Caco-2 (cell line): Measurements from ENCODE around the gene STK32B. TPM values are rescaled to one million over a fixed set of nuclear protein-coding genes. Genes with fewer than 3 reads are reported as not detected.

Experiments used
- BruUV-seq: library from RNA; stranded (reverse); fragments of 400-500 nt; replicated peaks from 2 replicates; lab custom pipeline; 2021; lab: Mats Ljungman, UMichigan
- CTCF ChIA-PET: fragments of 300-600 bp; sonication (Branson Sonifier 250); formaldehyde crosslinking; loops from one replicate; lab custom pipeline; 2022; ENCODE audit warnings: antibody characterized with exemption; lab: Charles Lee
- POLR2A ChIA-PET: fragments of 300-600 bp; sonication (Branson Sonifier 250); formaldehyde crosslinking; loops from one replicate; lab custom pipeline; 2022; ENCODE audit warnings: antibody characterized with exemption; lab: Charles Lee
- DNase-seq, 2 experiments: peaks; one replicate each; pipeline versions ENCODE4 v3.0.0 to v3.0.0-alpha.2; 2020 to 2022
- H3K27me3 ChIP-seq: replicated peaks from 2 replicates; pipeline ENCODE4 v1.6.0; 2011; ENCODE audit warnings: low read length; ENCODE audit not compliant: control insufficient read depth, insufficient read depth
- H3K36me3 ChIP-seq: 2 replicates; pipeline ENCODE4 v1.5.1; 2011; ENCODE audit warnings: low read length; ENCODE audit not compliant: control insufficient read depth, insufficient read depth
- H3K4me1 ChIP-seq: fragments of 250-450 bp; sonication (Bioruptor Pico); 2 replicates; pipeline ENCODE4 v1.5.1; 2020; ENCODE audit warnings: mild to moderate bottlenecking
- H3K4me3 ChIP-seq: 2 replicates; pipeline ENCODE4 v1.5.1; 2011; ENCODE audit warnings: low read depth, mild to moderate bottlenecking, control low read depth, low read length
- H3K9me3 ChIP-seq: fragments of 250-450 bp; sonication (Bioruptor Pico); 2 replicates; pipeline ENCODE4 v1.5.1; 2020; ENCODE audit warnings: mild to moderate bottlenecking, moderate library complexity
- H3K27ac Mint-ChIP-seq: one replicate; pipeline ENCODE4 v1.8.0; 2022; ENCODE audit warnings: mixed read lengths; ENCODE audit not compliant: unreplicated experiment
- H3K27me3 Mint-ChIP-seq: one replicate; pipeline ENCODE4 v1.8.0; 2022; ENCODE audit warnings: mixed read lengths; ENCODE audit not compliant: insufficient read depth, unreplicated experiment
- H3K36me3 Mint-ChIP-seq: one replicate; pipeline ENCODE4 v1.8.0; 2022; ENCODE audit warnings: mild to moderate bottlenecking, mixed read lengths; ENCODE audit not compliant: insufficient read depth, unreplicated experiment
- H3K4me1 Mint-ChIP-seq: one replicate; pipeline ENCODE4 v1.8.0; 2022; ENCODE audit warnings: low read depth, mixed read lengths; ENCODE audit not compliant: unreplicated experiment
- H3K4me3 Mint-ChIP-seq: one replicate; pipeline ENCODE4 v1.8.0; 2022; ENCODE audit warnings: mild to moderate bottlenecking, moderate library complexity, mixed read lengths; ENCODE audit not compliant: unreplicated experiment
- H3K9me3 Mint-ChIP-seq: one replicate; pipeline ENCODE4 v1.8.0; 2022; ENCODE audit warnings: mixed read lengths; ENCODE audit not compliant: unreplicated experiment
- CTCF ChIP-seq, 2 experiments: fragments of 200-600 bp in 1 of 2; IDR thresholded peaks; 1 replicate in 1 of 2; 2 replicates in 1 of 2; pipeline versions ENCODE4 v1.5.1 to v1.8.0; 2011 to 2022; ENCODE audit warnings: antibody characterized with exemption in 1 of 2, control low read depth in 1 of 2, inconsistent platforms in 1 of 2, low read depth in 1 of 2, low read length in 1 of 2, mild to moderate bottlenecking in 1 of 2, moderate library complexity in 1 of 2; ENCODE audit not compliant: insufficient read depth in 1 of 2, severe bottlenecking in 1 of 2, unreplicated experiment in 1 of 2
- intact Hi-C: fragments of 100-400 bp; cut with micrococcal nuclease; formaldehyde crosslinking; loops from one replicate; pipeline ENCODE4 v1.10.0; 2022; ENCODE audit not compliant: unreplicated experiment
- total RNA-seq: library from RNA; stranded (reverse); gene quantifications from 2 replicates; pipeline ENCODE4 v1.2.3, GENCODE V29; 2022

STK32B gene
- total RNA-seq, 1 experiment from 2014 or later, result 11.2 TPM

GRCh38 chr4:5118994-5119835 lies 67.9 kb downstream of the STK32B start:
- intact Hi-C loops, result no loop called here
- POLR2A ChIA-PET, result no interaction called here

GRCh38 chr4:5120067-5120466 lies 68.8 kb downstream of the STK32B start:
- H3K4me3 Mint-ChIP-seq, result no peak overlapping the region
- DNase-seq, result no peak
- no peak overlapping the region for H3K27ac Mint-ChIP-seq
- no peaks in the 10 kb centered on the region for H3K36me3 Mint-ChIP-seq
- Histone ChIP-seq H3K27me3 (no peaks in the 10 kb centered on the region), H3K9me3 (no peaks in the 10 kb centered on the region), H3K36me3 (no peaks in the 10 kb centered on the region), H3K4me1 (peaks cover 10% of the 10 kb centered on the region), H3K4me3 (no peak overlapping the region)
- no TSS peak for BruUV-seq
- CTCF ChIA-PET, result no interaction called here
- peaks cover 14% of the 10 kb centered on the region for H3K4me1 Mint-ChIP-seq
- POLR2A ChIA-PET, result no interaction called here
- H3K27me3 Mint-ChIP-seq, result no peaks in the 10 kb centered on the region
- intact Hi-C loops, result no loop called here
- H3K9me3 Mint-ChIP-seq, result no peaks in the 10 kb centered on the region
- TF ChIP-seq CTCF (IDR thresholded peaks at IDR 0.05; ENCODE audit: insufficient read depth in 1 of 2, low read depth in 1 of 2, low read length in 1 of 2, severe bottlenecking in 1 of 2, unreplicated experiment in 1 of 2), result no peak

More at GRCh38 chr4:5118994-5119835, 67.9 kb downstream of the STK32B start:
- no peak for DNase-seq
- Histone ChIP-seq H3K4me3 (no peak overlapping the region), H3K27me3 (no peaks in the 10 kb centered on the region), H3K9me3 (no peaks in the 10 kb centered on the region), H3K4me1 (peaks cover 16% of the 10 kb centered on the region), H3K36me3 (no peaks in the 10 kb centered on the region)
- TF ChIP-seq CTCF (IDR thresholded peaks at IDR 0.05; ENCODE audit: insufficient read depth in 1 of 2, low read depth in 1 of 2, low read length in 1 of 2, severe bottlenecking in 1 of 2, unreplicated experiment in 1 of 2), result no peak
- H3K27me3 Mint-ChIP-seq, result no peaks in the 10 kb centered on the region
- peak overlapping the region; percentile 26 for H3K27ac Mint-ChIP-seq
- H3K4me3 Mint-ChIP-seq, result no peak overlapping the region
- CTCF ChIA-PET, result no interaction called here
- peaks cover 21% of the 10 kb centered on the region for H3K4me1 Mint-ChIP-seq
- BruUV-seq, result no TSS peak
- peaks cover 3% of the 10 kb centered on the region for H3K9me3 Mint-ChIP-seq
- peaks cover 3% of the 10 kb centered on the region for H3K36me3 Mint-ChIP-seq

- Mint-ChIP-seq H3K4me1 (peaks cover 10% of the 10 kb centered on the region), H3K27ac (no peak overlapping the region), H3K4me3 (no peak overlapping the region), H3K36me3 (no peaks in the 10 kb centered on the region), H3K27me3 (no peaks in the 10 kb centered on the region), H3K9me3 (no peaks in the 10 kb centered on the region)
- H3K9me3 ChIP-seq, result no peaks in the 10 kb centered on the region
- DNase-seq, result no peak
- ChIA-PET CTCF (no interaction called here), POLR2A (no interaction called here)
- no peak overlapping the region for H3K4me3 ChIP-seq
- H3K27me3 ChIP-seq, result no peaks in the 10 kb centered on the region
- no TSS peak for BruUV-seq
- H3K4me1 ChIP-seq, result peaks cover 6% of the 10 kb centered on the region
- intact Hi-C loops, result no loop called here
- H3K36me3 ChIP-seq, result no peaks in the 10 kb centered on the region
- no peak for TF ChIP-seq CTCF (IDR thresholded peaks at IDR 0.05; ENCODE audit: insufficient read depth in 1 of 2, low read depth in 1 of 2, low read length in 1 of 2, severe bottlenecking in 1 of 2, unreplicated experiment in 1 of 2)
Observed at GRCh38 chr4:5120468-5120867, 69.2 kb downstream of the STK32B start.
